GM12878 (cell line): ENCODE results near the gene PAM16. TPM values are rescaled to one million over a fixed set of nuclear protein-coding genes. Genes with fewer than 3 reads are reported as not detected.

Experiments
- ATAC-seq: fragments of 200-7000 bp; cut with Tn5 transposase; 3 replicates; pipeline ENCODE4 v1.9.1; 2020; ENCODE audit warnings: mild to moderate bottlenecking, moderate library complexity
- BruUV-seq: library from RNA; stranded (reverse); fragments of 400-500 nt; replicated peaks from 2 replicates; lab custom pipeline; 2021; lab: Mats Ljungman, UMichigan
- CTCF ChIA-PET: fragments of 300-600 bp; sonication (Branson Sonifier 250); formaldehyde crosslinking; extraction: SDS; loops from one replicate; lab custom pipeline; 2021; ENCODE audit warnings: inconsistent platforms; lab: Yijun Ruan, JAX
- POLR2A ChIA-PET: fragments of 350-600 bp; formaldehyde crosslinking; extraction: SDS; loops from one replicate; lab custom pipeline; 2021; ENCODE audit warnings: inconsistent platforms; lab: Charles Lee
- RAD21 ChIA-PET: fragments of 300-600 bp; sonication (Branson Sonifier 250); formaldehyde crosslinking; loops from one replicate; lab custom pipeline; 2023; ENCODE audit warnings: antibody characterized with exemption; ENCODE audit not compliant: unreplicated experiment; lab: Charles Lee
- SMC1A ChIA-PET: fragments of 300-600 bp; sonication (Branson Sonifier 250); formaldehyde crosslinking; loops from one replicate; lab custom pipeline; 2023; ENCODE audit not compliant: unreplicated experiment, uncharacterized antibody; lab: Charles Lee
- DNase-seq: peaks from one replicate; pipeline ENCODE4 v3.0.0-alpha.2; 2011; ENCODE audit warnings: low read depth, low spot score
- FAIRE-seq: peaks from 3 replicates; lab custom pipeline; 2011; peaks lifted over from hg19 to GRCh38; lab: Jason Lieb, UNC
- H2AFZ ChIP-seq: 2 replicates; pipeline ENCODE4 v1.6.0; 2011; ENCODE audit warnings: low read depth, low read length, control low read depth; ENCODE audit not compliant: control insufficient read depth
- H3K27ac ChIP-seq: 2 replicates; pipeline ENCODE4 v1.5.1; 2011; ENCODE audit warnings: control low read depth; ENCODE audit not compliant: control insufficient read depth, insufficient read depth
- H3K27me3 ChIP-seq, 2 experiments: replicated peaks in 1 of 2; 2 replicates each; pipeline versions ENCODE4 v1.6.0 to v1.6.1; 2011; ENCODE audit warnings: low read length in 1 of 2; ENCODE audit not compliant: control insufficient read depth in 2 of 2, insufficient read depth in 2 of 2
- H3K36me3 ChIP-seq, 2 experiments: 2 replicates each; pipeline ENCODE4 v1.5.1; 2011; ENCODE audit warnings: low read length in 1 of 2; ENCODE audit not compliant: control insufficient read depth in 2 of 2, insufficient read depth in 2 of 2
- H3K4me1 ChIP-seq: 2 replicates; pipeline ENCODE4 v1.6.1; 2011; ENCODE audit warnings: mild to moderate bottlenecking, low read length, moderate library complexity, mixed read lengths; ENCODE audit not compliant: control insufficient read depth, insufficient read depth
- H3K4me2 ChIP-seq: 2 replicates; pipeline ENCODE4 v1.6.0; 2011; ENCODE audit warnings: control low read depth; ENCODE audit not compliant: control insufficient read depth, insufficient read depth
- H3K4me3 ChIP-seq: fragments of 200-600 bp; sonication (generic); 2 replicates; pipeline ENCODE4 v1.5.1; 2016
- H3K79me2 ChIP-seq: 2 replicates; pipeline ENCODE4 v1.6.0; 2011; ENCODE audit warnings: low read length; ENCODE audit not compliant: control insufficient read depth, insufficient read depth
- H3K9ac ChIP-seq: 2 replicates; pipeline ENCODE4 v1.8.0; 2011; ENCODE audit warnings: low read length, control low read depth, mixed read lengths; ENCODE audit not compliant: control insufficient read depth, insufficient read depth
- H3K9me3 ChIP-seq: replicated peaks from 3 replicates; pipeline ENCODE4 v1.5.1; 2011; ENCODE audit warnings: mild to moderate bottlenecking, low read length; ENCODE audit not compliant: control insufficient read depth, insufficient read depth
- H4K20me1 ChIP-seq: 2 replicates; pipeline ENCODE4 v1.6.0; 2011; ENCODE audit not compliant: control insufficient read depth, insufficient read depth
- NBN ChIP-seq: fragments of 450-650 bp; IDR thresholded peaks from 2 replicates; pipeline ENCODE4 v1.6.1; 2016
- RUNX3 ChIP-seq: IDR thresholded peaks from 2 replicates; pipeline ENCODE4 v1.6.1; 2012; ENCODE audit warnings: low read length, inconsistent platforms
- SKIL ChIP-seq: fragments of 450-650 bp; IDR thresholded peaks from 2 replicates; pipeline ENCODE4 v1.6.1; 2017; ENCODE audit warnings: mild to moderate bottlenecking, low read depth, inconsistent platforms; ENCODE audit not compliant: poor library complexity, severe bottlenecking
- WGBS: methylation state at CpG from one replicate; pipeline ENCODE4 v1.1.6; 2016; ENCODE audit warnings: low lambda C conversion rate; ENCODE audit not compliant: insufficient replicate concordance, insufficient coverage; ENCODE audit errors: missing lambda C conversion rate; 5-methylcytosine and 5-hydroxymethylcytosine counted together
- in situ Hi-C: fragments of 300-500 bp; cut with MboI; formaldehyde crosslinking; loops from 9 replicates; pipeline ENCODE4 v1.14.3; 2018; ENCODE audit warnings: mixed read lengths
- intact Hi-C: fragments of 100-400 bp; cut with micrococcal nuclease; formaldehyde crosslinking; loops from one replicate; pipeline ENCODE4 v1.14.2; 2022; ENCODE audit not compliant: unreplicated experiment
- polyA plus RNA-seq, 11 experiments: library from polyadenylated mRNA; depleted of rRNA in 4 of 11; unstranded in 6 of 11; stranded (reverse) in 5 of 11; fragments of >200 nt; fragmentation: Nextera tagmentation in 4 of 11; fragmentation: Illumina TruSeq in 1 of 11; extraction: Ambion mirVana in 4 of 11; extraction: Trizol in 1 of 11; gene quantifications; 1 replicate in 1 of 11; 2 replicates in 10 of 11; pipeline versions ENCODE4 v1.2.1 to v1.2.3, GENCODE V29; 2011 to 2016; ENCODE audit warnings: inconsistent platforms in 2 of 11, missing spikeins in 2 of 11, low read depth in 1 of 11
- total RNA-seq, 4 experiments: library from RNA; depleted of rRNA in 3 of 4; stranded (reverse); fragments of >200 nt in 3 of 4; fragmentation: Illumina TruSeq in 1 of 4; extraction: Trizol in 1 of 4; gene quantifications; 2 replicates each; pipeline versions ENCODE4 v1.2.1 to v1.2.3, GENCODE V29; 2013 to 2021

Gene PAM16
- total and polyA plus RNA-seq, 10 of the 15 experiments (the other 5 are each of a cell fraction or from before 2014, with no cell fraction given): 18.5 to 94.3 (median 51.5) TPM

DNA sequence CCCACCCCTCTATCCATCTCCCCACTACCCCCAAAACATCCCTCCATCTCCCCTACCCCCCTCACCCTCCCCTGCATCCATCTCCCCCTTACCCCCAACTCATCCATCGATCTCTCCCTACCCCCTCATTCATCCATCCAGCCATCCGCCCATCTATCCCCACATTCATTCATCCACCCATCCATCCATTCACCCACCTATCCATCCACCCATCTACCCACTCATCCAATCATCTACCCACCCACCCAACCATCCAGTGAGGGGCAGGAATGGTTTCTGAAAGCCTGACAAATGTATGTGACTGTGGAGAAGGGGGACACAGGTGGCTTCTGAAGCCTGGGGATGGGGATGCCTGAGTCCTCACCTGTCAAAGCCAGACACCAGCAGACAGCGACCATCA, 8.8 kb upstream of the PAM16 start:
- Histone ChIP-seq H4K20me1 (no peaks in the 10 kb centered on the region), H3K36me3 (peaks cover 4 to 31% of the 10 kb centered on the region in 2 experiments; a peak in 3 of 4 replicates), H3K4me1 (no peaks in the 10 kb centered on the region), H3K79me2 (no peaks in the 10 kb centered on the region), H3K9me3 (no peaks in the 10 kb centered on the region), H3K4me3 (no peak overlapping the region), H2AFZ (no peak overlapping the region)
- ChIA-PET CTCF (interaction anchor here (0.9 to 1.2 kb wide), 3 partner anchors 42 to 225 kb away, joined by 3 to 8 read pairs (median 3); no protein-coding TSS in a partner anchor), RAD21 (interaction anchor here (1.0 kb wide), 1 partner anchor 189 kb away, joined by 3 read pairs; no protein-coding TSS in a partner anchor), POLR2A (interaction anchor here (0.6 kb wide), 1 partner anchor 1472 kb away, joined by 4 read pairs; no protein-coding TSS in a partner anchor), SMC1A (no interaction called here)
- BruUV-seq: no TSS peak
- DNase-seq: no peak
- WGBS: 56% methylated on average over 2 of the region's 3 CpGs
- TF ChIP-seq SKIL: no peak
- no peak for TF ChIP-seq RUNX3
- TF ChIP-seq NBN: no peak
- TF ChIP-seq, all 136 proteins: peak for 0
- H3K27me3 ChIP-seq: no peaks in the 10 kb centered on the region
- intact Hi-C loops (loop anchor here (1.0 to 10.0 kb wide), 2 partner anchors 42 to 115 kb away; partner anchors contain the start of genes HMOX2 and NMRAL1), in situ Hi-C loops (loop anchor here (5.0 kb wide), 1 partner anchor 37 kb away; no protein-coding TSS in a partner anchor)
- no peak overlapping the region for H3K9ac ChIP-seq
- no peak overlapping the region for H3K27ac ChIP-seq
- no peak for FAIRE-seq
- H3K4me2 ChIP-seq: no peak overlapping the region
- ATAC-seq: no peak
